RPMI8226 (cell line): ENCODE measurements around the gene GTF2A1.
A peak's percentile ranks its signal among the peaks of the same experiment; 100 is the strongest.
"Not testable (repeated sequence)": the region's sequence is repeated elsewhere in the genome, so short reads cannot be mapped to it uniquely, and the experiment has no call there.

Experiments used
- DNase-seq: peaks from one replicate; pipeline ENCODE4 v3.0.0-alpha.2; 2015

The GTF2A1 gene

DNA sequence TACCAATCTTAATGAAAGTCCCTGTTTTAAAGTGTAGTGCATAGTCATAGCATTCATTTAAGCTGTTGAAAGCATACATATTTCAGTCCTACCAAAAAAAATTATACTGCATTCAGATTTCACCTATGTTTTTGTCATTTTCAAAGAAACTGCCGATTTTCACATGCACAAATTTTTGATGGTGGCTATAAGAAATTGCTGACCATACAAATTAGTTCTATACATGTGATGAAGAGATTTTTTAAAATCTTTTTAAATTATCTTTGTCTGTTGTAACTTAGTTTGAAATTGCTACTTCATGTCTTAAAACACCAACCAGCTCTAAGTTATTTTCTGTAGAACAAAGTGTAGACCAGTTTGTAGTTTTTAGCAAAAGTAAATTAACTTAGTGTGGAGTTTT, 3.5 kb upstream of the GTF2A1 start:
- no peak for DNase-seq

DNA sequence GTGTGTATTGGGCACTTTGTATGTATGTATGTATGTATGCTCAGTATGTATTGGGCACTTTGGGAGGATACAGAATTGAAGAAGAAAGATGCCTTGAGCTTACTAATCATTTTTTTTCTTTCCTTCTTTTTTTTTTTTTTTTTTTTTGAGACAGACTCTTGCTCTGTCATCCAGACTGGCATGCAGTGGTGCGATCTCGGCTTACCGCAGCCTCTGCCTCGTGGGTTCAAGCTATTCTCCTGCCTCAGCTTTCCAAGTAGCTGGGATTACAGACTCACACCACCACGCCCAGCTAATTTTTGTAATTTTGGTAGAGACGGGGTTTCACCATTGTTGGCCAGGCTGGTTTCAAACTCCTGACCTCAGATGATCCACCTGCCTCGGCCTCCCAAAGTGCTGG, 3.0 kb upstream of the GTF2A1 start:
- DNase-seq, result not testable (repeated sequence)

DNA sequence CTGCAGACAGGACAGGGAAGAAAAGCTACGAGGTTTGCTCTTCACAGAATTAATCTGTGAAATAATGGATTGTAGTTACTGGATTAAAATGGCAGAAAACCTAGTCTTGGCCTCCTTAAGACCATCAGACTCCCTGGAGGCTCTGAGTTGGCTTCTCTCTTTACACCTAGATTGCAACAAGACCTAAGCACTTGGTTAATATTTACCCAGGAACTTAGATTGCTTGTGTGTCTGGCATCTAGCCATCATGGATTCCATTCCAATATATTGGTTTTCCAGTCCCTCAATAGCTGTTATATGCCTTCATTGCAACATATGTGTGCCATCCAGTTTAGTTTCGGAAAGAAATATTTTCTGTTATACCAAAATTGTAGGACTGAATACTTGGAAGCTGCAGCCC, 1.9 kb upstream of the GTF2A1 start:
- no peak for DNase-seq

DNA sequence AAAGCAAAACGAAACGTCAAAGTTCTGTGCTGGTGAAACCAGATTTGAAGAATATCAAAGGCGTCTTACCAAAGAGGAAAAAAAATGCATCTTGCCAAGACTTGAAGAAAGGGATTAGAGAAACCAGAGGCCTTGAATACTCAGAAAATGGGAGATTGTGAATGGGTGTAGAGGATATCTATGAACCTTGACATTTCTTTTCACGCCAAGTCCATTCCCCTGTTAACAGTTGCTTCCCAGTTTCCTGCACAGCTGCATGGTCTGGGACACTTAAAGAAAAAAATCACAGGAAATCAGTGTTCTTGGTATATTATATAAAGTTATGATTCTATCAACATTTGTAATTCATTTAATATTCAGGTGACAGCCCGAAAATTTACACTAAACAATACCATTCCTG, 1.4 kb upstream of the GTF2A1 start:
- no peak for DNase-seq

DNA sequence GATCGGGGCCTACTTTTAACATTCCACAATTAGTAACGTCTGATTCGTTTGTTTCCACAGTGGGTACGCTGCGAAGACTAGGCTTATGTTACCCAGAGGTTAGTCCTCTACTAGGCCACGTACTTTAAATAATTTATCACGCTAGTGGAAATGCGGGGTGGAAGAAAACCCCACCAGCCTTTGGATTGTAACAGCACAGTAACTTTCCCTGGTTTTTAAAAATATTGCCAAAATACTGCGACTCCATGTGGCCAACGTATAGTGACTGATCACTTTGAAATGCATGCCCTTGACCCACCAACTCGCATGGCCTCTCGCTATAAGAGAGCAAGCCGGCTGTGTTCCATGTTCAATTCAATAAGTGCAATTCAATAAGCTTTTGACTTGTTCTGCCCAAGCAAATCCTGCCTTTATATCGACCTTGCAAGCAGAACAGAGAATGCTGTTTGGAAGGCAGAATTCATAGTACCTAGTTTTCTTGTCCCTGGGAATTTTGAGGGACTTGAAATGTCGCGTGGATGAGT, 882 bp upstream of the GTF2A1 start:
- DNase-seq, result no peak

DNA sequence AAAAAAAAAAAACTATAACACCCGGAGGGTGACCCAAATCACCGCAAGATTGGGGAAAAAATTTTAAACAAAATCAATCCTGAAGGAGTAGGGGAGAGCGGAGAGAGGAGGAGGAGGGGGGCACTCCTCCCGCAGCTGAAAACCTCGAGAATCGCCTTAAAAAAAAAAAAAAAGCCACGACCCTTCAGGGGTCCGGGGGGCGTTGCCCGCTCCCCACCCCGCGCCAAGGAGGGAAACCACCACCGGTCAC, 254 bp downstream of the GTF2A1 start:
- DNase-seq, result no peak

DNA sequence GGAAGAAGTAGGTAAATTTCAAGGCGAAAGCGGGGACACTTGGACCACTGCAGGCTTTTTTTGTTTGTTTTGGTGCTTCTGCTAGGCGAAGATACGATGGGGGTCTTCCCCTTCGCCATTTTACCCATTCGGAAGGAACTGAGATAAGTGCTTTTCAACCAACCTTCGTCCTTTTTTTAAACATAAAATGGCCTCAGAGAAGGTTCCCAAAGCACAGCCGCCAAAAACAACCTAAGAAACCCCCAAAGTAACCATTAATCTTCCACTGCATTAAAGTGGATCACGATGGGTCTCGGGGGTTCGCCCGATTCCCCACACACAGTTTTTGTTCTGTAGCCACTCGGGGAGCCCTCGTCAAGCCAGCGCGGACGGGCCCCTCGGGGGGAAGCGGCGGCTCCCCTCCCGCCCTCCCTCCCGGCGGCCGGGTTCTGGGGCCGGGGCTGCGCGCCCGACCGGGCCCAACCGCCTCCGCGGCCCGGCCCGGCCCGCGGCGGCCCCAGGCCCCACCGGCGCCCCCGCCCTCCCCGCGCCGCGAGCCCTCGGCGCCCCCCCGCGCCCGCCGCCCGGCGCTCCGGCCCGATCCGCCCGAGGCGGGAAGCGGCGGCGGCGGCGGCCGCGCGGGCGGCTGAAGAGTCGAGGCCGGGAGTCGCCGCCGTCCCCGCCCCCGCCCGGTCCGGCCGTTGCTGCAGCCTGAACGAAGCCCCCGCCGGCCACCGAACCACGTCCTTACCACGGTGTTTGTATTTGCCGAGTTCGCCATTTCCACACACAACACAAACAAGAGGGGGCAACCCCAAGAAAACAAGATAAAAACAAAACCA, 790 bp downstream of the GTF2A1 start:
- peak; percentile 31 for DNase-seq

GRCh38 chr14:81219210-81219758, 1.5 kb downstream of the GTF2A1 start:
- DNase-seq, result peak; percentile 91

- peak; percentile 24 for DNase-seq
Observed at GRCh38 chr14:81211844-81212243, 8.9 kb downstream of the GTF2A1 start.

- DNase-seq, result no peak
Observed at GRCh38 chr14:81209167-81209836, 11.5 kb downstream of the GTF2A1 start.

DNA sequence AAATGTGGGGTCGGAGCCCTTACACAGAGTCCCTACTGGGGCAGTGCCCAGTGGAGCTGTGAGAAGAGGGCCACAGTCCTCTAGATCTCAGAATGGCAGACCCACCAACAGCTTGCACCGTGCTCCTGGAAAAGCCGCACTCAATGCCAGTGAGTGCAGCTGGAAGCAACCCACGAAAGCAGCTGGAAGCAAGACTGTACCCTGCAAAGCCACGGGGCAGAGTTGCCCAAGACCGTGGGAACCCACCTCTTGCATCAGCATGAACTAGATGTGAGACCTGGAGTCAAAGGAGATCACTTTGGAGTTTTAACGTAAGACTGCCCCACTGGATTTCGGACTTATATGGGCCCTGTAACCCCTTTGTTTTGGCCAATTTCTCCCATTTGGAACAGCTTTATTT, 12.3 kb downstream of the GTF2A1 start:
- DNase-seq, result no peak

DNA sequence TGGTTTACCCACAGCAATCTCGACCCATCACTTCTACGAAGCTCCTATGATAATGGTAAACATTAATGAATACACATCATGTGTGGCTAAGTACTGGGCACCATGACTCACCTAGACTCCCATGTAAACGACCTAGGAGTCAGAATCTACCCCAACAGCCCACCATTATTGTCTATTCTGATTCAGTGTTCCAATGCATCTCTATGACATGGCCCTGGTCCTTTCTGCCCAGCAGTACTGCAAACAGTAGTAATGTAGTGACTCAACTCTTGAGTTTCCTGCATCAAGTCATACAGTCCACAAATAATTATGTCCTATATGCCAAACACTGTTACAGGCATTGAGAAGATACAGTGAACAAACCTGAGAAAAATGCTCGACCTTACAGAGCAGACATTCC, 14.6 kb downstream of the GTF2A1 start:
- no peak for DNase-seq

- DNase-seq, result no peak
Observed at GRCh38 chr14:81205639-81206038, 15.1 kb downstream of the GTF2A1 start.

DNA sequence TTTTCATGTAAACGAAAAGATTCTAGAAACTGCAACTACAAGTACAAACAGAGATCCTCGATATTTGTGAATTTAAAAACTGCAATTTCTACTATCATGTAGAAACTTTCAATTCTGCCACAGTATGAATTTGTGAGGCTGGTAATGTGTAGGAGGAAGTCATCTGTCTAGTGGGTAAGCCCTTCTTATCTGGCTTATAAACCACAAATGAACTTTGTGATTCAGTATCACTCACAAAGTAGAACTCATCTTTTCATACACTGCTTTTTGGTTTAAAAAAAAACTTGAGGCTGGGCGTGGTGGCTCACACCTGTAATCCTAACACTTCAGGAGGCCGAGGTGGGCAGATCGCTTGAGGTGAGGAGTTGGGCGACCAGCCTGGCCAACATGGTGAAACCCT, 20.7 kb downstream of the GTF2A1 start:
- DNase-seq, result no peak

- DNase-seq, result no peak
Observed at GRCh38 chr14:81199084-81199483, 21.7 kb downstream of the GTF2A1 start.

DNA sequence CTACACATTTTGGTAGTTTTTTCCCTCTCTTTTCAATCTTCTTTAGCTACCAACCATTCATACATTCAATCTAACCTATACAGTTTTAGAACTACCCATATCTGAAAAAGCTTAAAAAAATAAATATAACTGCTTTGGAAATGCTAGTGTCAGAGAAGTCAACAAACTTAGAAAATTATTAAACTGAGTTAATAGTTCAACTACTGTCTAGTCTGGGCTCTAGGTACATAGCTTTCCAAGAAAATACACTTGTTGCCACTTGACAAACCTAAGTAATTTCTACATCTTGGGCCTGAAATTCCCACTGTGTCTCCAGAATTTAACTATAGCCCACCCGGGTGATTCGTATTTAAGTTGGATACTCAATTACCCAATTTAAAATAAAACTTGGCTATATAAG, 22.1 kb downstream of the GTF2A1 start:
- no peak for DNase-seq

- DNase-seq, result no peak
Observed at GRCh38 chr14:81193924-81194633, 26.7 kb downstream of the GTF2A1 start.

- DNase-seq, result no peak
Observed at GRCh38 chr14:81192594-81192993, 28.2 kb downstream of the GTF2A1 start.

GRCh38 chr14:81187832-81188522, 32.8 kb downstream of the GTF2A1 start:
- no peak for DNase-seq

DNA sequence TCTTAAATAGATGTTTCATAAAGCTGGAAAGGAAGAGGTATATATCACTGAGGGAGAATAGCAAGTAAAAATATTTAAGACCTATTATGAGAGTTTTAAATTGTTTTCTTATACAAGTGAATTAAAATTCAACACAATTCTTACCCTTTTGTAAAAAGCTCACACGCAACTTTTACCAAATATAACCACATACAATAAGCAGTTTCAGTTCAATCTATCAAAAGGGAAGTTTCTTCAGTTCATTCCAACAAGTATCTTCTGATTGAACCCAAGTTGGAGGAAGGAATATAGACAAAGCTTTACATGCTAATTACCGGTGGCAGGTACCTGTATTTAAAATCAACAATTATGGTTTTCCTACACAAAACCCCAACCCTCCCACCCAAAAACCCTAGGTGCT, 41.1 kb downstream of the GTF2A1 start:
- DNase-seq, result no peak

DNA sequence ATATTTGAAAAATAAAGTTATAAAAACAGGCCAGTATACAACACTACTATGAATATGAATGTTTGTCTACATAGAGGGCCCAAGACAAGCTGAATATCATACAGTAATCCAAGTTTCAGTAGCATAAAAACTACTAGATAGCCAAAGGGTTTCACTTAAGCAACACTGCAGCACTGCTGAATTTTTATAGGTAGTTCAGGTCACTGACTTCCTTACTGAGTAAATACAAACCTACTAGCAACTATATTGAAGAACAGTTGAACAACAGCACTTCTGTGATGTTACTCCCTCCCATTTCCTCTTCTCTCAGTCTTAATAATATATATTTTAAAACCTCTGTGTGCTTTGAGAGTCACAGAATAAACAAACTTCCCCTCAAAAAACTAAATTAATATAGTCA, 42.7 kb downstream of the GTF2A1 start:
- peak; percentile 36 for DNase-seq

DNA sequence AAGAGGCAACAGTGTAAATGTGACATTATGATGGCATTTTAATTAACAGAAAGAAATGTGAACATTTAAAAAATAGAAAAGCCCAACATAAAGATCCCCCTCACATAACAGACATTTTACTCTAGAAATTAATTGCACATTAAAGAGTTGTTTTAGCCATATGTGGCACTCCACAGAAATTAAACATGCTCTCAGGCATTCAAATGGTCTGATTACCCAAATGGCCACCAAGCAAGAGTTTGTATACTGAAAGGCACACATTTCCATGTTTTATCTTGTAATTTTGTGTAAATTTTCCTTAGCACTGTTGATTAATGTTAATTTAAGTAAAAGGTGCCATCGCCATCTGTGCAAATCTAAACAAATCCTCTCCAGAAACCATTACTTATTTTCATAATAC, 43.5 kb downstream of the GTF2A1 start:
- DNase-seq, result no peak

- DNase-seq, result peak; percentile 66
Observed at GRCh38 chr14:81176241-81176640, 44.5 kb downstream of the GTF2A1 start.
